GM21737 (cell line): ENCODE measurements around the gene PIGS.

Source experiments
- ATAC-seq: cut with Tn5 transposase; IDR thresholded peaks from one replicate; pipeline ENCODE4 v1.9.1; 2021; ENCODE audit warnings: mild to moderate bottlenecking, moderate library complexity; ENCODE audit not compliant: unreplicated experiment

PIGS gene

GRCh38 chr17:28511858-28512461 is 59.4 kb downstream of the PIGS start:
- ATAC-seq, result no peak

GRCh38 chr17:28509789-28510188 is 61.5 kb downstream of the PIGS start:
- no peak for ATAC-seq

- ATAC-seq, result no peak
These were observed 63.1 kb downstream of the PIGS start for GRCh38 chr17:28508211-28508724.

GRCh38 chr17:28507567-28508203 is 63.6 kb downstream of the PIGS start:
- ATAC-seq, result no peak

- ATAC-seq, result no peak
These were observed 64.4 kb downstream of the PIGS start for GRCh38 chr17:28506763-28507487.

- ATAC-seq, result no peak
These were observed 65.2 kb downstream of the PIGS start, which contains the start of gene FOXN1 for GRCh38 chr17:28505986-28506665. Gene FOXN1, plus strand, starts transcription at chr17:28506348. Its CDS starts 17,622 bp downstream, at chr17:28523970.

- ATAC-seq, result no peak
These were observed 67.9 kb downstream of the PIGS start for GRCh38 chr17:28503420-28503819.
